GM15510 (cell line): ENCODE results near the gene DYNC1H1.

ENCODE experiments used
- POLR2A ChIP-seq: IDR thresholded peaks from 3 replicates; pipeline ENCODE4 v1.6.1; 2011; ENCODE audit warnings: borderline replicate concordance; ENCODE audit not compliant: insufficient read length; ENCODE audit errors: extremely low read depth

DYNC1H1 gene

DNA sequence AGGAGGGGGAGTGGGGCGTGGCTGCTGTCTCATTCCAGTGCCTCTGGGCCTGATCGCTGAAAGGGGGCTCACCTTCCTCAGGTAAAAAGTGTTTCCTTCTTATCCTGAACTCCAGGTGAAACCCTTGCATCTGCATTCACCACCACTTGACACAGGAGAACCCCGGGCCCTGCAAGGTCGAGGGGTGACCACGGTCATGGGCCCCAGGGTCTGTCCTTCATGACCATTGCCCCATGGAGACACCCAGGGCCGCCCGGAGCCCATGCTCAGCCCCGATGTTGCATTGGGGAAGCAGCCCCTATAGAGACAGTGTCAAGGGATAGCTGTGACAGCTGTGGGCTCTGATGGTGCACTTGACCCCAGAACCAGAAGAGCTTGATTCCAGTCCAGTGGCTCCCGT lies 34.4 kb upstream of the DYNC1H1 start:
- TF ChIP-seq POLR2A: no peak

DNA sequence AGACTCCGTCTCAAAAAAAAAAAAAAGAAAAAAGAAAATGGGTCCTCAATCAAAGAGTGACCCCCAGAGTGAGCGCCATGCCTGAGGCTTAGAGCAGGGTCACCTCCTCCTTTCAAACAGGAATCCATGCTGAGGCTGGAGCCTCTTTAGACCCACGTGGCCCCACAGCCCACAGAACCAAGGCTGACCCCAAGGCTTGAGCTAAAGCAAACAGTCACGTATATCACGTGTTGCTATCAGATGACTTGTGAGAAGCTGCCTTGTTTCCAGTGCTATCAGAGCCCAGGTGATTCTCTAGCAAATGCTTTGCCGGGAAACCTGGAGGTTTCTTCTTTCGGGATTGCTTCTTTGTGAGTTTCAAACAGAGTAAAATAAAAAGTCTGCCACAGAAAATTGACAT lies 31.7 kb upstream of the DYNC1H1 start:
- TF ChIP-seq POLR2A: no peak

GRCh38 chr14:101933209-101933608 lies 31.2 kb upstream of the DYNC1H1 start:
- no peak for TF ChIP-seq POLR2A

GRCh38 chr14:101934601-101935150 lies 29.7 kb upstream of the DYNC1H1 start:
- no peak for TF ChIP-seq POLR2A

DNA sequence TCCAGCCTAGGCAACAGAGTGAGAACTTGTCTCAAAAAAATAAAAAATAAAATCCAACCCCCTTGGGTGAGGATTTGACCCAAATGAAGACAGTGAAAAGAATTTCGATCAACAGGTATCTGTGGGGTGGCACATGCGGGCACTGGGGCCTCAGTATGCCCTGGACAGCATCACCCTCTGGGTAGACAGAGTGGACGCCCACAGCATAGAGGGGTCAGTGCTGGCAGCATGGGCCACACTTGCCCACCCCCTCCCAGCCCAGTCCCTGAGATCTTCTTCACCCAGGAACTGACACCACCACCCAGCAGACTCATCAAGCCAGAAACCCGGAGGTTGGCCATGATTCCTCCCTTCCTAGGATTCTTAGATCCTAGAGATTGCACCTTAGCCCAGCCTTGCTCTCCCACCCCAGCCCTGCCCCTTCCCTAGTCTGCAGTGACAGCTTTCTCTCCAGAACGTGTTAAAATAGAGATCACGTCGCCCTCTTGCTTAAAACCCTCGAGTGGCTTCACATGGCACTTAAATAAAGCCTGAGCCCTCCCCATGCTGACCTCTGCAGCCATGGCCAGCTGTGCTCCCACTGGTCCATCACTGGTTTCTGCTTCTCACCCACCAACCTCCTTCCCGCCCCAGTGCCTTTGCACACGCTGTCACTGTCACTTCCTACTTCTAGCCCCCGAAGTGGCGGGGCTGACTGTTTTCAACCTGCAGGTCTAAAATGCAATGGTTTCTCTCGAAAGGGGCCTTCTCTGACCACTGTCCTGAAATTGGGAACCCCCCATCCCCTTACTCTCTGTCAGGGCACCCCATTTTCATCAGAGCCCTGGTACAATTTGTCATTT lies 26.2 kb upstream of the DYNC1H1 start:
- TF ChIP-seq POLR2A: no peak

- TF ChIP-seq POLR2A: no peak
Measured at GRCh38 chr14:101939646-101940170, 24.7 kb upstream of the DYNC1H1 start.

DNA sequence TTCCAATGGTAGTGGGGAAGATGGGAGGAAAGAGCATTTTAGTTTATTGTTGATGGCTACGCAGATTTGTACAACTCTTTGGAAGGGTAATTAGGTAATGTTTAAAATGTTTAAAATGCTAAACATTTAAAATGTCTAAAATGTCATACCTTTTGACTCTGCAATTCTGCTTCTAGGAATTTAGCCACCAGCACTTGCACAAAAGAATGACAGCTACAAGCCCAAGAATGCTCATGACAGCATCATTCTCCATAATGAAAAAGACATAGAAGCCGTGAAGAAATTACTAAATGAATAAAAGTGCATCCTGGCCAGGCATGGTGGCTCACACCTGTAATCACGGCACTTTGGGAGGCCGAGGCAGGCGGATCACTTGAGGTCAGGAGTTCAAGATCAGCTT lies 19.9 kb upstream of the DYNC1H1 start:
- TF ChIP-seq POLR2A: no peak

DNA sequence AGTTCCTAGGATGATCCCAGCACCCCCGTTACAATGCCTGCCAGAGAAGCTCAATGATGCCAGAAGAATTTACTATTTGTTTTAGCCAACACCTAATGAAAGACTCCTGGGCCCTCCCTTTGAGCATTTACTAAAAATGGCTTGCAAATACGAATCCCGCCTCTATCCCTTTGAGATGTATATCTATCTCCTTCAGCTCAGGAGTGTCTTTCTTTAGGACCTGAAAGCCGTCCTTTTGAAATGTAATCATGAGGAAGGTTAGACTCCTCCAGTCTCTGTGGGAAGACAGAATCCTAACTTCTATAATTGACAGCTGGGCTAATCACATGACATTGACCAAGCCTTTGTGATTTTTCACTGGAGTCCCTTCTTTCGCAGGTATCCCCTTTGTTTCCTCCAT lies 19.2 kb upstream of the DYNC1H1 start:
- no peak for TF ChIP-seq POLR2A

DNA sequence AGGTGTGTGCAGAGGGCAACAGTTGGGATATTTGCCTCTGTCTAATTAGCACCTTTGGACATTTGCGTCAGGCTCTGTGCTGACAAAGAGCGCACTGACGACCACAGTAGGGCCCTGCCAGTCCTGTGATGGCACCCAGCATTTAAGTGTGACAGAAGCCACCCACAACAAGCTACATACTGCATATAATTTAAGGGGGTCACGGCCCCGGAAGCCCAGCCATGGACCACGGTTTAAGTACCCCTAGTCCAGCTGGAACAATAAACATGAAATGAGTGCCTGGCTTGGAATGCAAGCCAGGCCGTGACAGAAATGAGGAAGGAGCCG lies 16.8 kb upstream of the DYNC1H1 start:
- no peak for TF ChIP-seq POLR2A

DNA sequence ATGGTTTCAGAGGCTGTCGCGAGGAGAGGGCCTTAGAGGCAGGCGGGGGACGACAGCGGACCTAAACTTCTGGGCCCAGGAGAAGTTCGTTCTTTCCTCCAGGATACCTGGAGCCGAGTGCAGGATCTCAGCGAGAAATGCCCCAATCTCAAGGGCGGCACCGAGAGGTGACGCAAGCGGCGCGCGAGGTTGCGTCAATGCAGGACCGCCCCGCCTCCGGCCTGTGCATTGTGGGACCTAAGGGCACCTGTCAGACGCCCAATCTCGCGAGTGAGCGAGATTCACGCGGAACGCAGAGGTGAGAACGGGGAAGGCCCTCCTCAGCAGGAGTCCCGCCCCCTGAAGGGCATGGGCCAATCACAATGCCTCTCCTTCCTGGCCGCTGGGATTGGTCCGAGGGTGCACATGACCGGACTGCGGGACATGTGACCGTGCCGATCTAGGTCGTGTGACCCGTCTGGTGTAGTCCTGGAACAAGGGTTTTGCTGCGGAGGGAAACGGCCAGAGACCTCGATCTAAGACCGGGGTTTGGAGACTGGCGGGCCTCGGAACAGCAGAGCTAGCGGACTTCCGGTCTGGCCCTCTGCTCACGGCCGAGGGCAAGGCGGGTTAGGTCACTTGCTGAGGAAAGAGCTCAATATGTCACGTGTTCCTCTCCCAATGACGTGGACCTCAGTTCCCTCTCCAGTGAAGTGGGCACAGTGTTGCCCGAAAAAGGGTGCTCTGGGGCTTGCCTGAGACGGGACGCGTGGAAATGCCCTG lies 16.3 kb upstream of the DYNC1H1 start:
- TF ChIP-seq POLR2A: peak; percentile 76

- TF ChIP-seq POLR2A: no peak
Measured at GRCh38 chr14:101948666-101949216, 15.6 kb upstream of the DYNC1H1 start.

DNA sequence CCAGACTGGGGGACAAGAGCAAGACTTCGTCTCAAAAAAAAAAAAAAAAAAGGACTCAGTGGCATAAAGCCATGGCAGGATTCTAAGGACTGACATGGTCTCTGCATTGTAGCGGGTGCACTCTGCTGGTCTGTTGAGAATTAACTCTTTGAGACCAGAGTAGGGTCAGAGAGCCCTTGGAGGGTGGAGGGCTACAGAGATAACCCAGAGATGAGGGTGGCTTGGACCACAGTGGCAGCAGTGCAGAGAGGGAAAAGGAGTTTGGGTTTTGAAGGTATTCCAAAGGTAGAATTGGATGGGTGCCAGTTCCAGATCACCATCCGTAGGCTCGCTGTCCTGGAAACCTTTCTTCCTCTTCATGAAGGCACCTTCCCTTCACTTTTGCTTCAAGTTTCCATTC lies 14.3 kb upstream of the DYNC1H1 start:
- TF ChIP-seq POLR2A: no peak

DNA sequence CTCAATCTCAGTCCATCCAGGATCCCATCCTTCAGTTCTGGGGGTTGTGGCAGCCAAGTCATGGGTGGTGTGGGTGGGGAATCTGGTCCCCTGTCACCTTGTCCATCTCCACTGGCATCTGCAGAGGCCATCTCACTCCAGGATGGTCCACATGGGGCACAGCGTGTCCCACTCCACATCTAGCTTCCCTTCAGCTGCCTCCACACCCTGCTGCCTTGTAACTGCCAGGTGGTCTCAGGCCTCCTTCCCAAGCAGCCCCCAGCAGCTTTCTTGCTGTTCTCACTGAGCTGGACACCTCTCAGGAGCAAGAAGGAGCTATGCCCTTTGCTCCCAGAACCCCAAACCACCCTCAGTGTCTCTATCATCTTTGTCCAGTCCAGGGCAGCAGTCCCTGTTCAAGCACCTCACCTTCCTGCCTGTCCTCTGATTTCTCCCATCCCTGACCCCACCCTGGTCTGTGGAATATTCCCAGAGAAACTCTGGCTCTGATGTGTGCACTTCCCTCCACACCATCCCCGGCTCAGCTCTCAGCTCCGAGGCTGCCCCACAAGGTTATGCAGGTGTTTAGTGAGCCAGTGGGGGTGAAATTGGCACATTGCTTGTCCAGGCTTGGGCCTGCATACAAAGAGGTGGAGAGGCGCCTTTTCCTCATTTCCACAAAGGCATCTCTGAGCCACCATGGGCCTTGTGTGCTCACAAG lies 13.7 kb upstream of the DYNC1H1 start:
- TF ChIP-seq POLR2A: no peak

- no peak for TF ChIP-seq POLR2A
Measured at GRCh38 chr14:101953151-101953550, 11.2 kb upstream of the DYNC1H1 start.

DNA sequence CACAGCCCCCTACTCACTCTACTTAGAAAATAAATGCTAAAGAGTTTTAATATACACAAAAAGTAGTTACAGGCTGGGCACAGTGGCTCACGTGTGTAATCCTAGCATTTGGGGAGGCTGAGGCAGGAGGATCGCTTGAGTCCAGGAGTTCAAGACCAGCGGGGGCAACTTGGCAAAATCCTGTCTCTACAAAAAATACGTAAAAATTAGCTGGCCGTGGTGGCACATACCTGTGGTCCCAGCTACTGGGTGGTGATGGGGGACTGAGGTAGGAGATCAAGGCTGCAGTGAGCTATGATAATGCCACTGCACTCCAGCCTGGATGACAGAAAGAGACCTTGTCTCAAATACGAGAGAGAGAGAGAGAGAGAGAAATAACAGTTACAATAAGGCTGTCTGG lies 9.9 kb upstream of the DYNC1H1 start:
- no peak for TF ChIP-seq POLR2A
